Osteoblast (primary cell): ENCODE results near the gene ALDH3A1. TPM values are rescaled to one million over a fixed set of nuclear protein-coding genes. Genes with fewer than 3 reads are reported as not detected.

Experiments
- DNase-seq: peaks from one replicate; pipeline ENCODE4 v3.0.0; 2011; ENCODE audit warnings: low spot score, mixed read lengths; ENCODE audit not compliant: insufficient read length; ENCODE audit errors: missing footprints
- H2AFZ ChIP-seq: 2 replicates; pipeline ENCODE4 v1.6.0; 2011; ENCODE audit warnings: mild to moderate bottlenecking, low read length
- H3K27ac ChIP-seq: 2 replicates; pipeline ENCODE4 v1.5.1; 2011; ENCODE audit warnings: mild to moderate bottlenecking, low read depth, low read length, moderate library complexity
- H3K27me3 ChIP-seq: 2 replicates; pipeline ENCODE4 v1.6.0; 2012; ENCODE audit warnings: mild to moderate bottlenecking, control low read depth, inconsistent platforms, low read length, moderate library complexity; ENCODE audit not compliant: insufficient read depth
- H3K36me3 ChIP-seq: 2 replicates; pipeline ENCODE4 v1.5.1; 2011; ENCODE audit warnings: mild to moderate bottlenecking, low read length, control low read depth, moderate library complexity; ENCODE audit not compliant: insufficient read depth
- H3K4me1 ChIP-seq: 2 replicates; pipeline ENCODE4 v1.5.1; 2011; ENCODE audit warnings: mild to moderate bottlenecking, low read length, control low read depth, moderate library complexity; ENCODE audit not compliant: insufficient read depth
- H3K4me2 ChIP-seq: 2 replicates; pipeline ENCODE4 v1.6.0; 2011; ENCODE audit warnings: mild to moderate bottlenecking, low read length; ENCODE audit not compliant: insufficient read depth
- H3K4me3 ChIP-seq: fragments of 200-600 bp; sonication (generic); 3 replicates; pipeline ENCODE4 v1.5.1; 2012; ENCODE audit warnings: mild to moderate bottlenecking, low read length, inconsistent platforms; ENCODE audit not compliant: insufficient read depth
- H3K79me2 ChIP-seq: 2 replicates; pipeline ENCODE4 v1.6.0; 2012; ENCODE audit warnings: mild to moderate bottlenecking, low read length, control low read depth, inconsistent platforms; ENCODE audit not compliant: insufficient read depth
- H3K9me3 ChIP-seq: 2 replicates; pipeline ENCODE4 v1.5.1; 2011; ENCODE audit warnings: low read depth, low read length, control low read depth
- H4K20me1 ChIP-seq: 2 replicates; pipeline ENCODE4 v1.6.0; 2012; ENCODE audit warnings: mild to moderate bottlenecking, low read length, control low read depth; ENCODE audit not compliant: insufficient read depth
- CTCF ChIP-seq: IDR thresholded peaks from 2 replicates; pipeline ENCODE4 v1.5.1; 2011; ENCODE audit warnings: mild to moderate bottlenecking, low read depth, low read length, moderate library complexity; ENCODE audit errors: extremely low read depth
- total RNA-seq: library from RNA; depleted of rRNA; stranded (reverse); fragments of >200 nt; gene quantifications from 2 replicates; pipeline ENCODE4 v1.2.3, GENCODE V29; 2012

The ALDH3A1 gene
- total RNA-seq, 1 donor = under 0.01 TPM

GRCh38 chr17:19742495-19742894 lies 5.6 kb downstream of the ALDH3A1 start:
- H3K36me3 ChIP-seq = no peaks in the 10 kb centered on the region
- H2AFZ ChIP-seq = no peak overlapping the region
- H3K9me3 ChIP-seq = no peaks in the 10 kb centered on the region
- H3K27me3 ChIP-seq = no peaks in the 10 kb centered on the region
- peak; percentile 62 for DNase-seq
- H3K27ac ChIP-seq = no peak overlapping the region
- H3K4me1 ChIP-seq = peaks cover 3% of the 10 kb centered on the region
- no peaks in the 10 kb centered on the region for H4K20me1 ChIP-seq
- no peaks in the 10 kb centered on the region for H3K79me2 ChIP-seq
- H3K4me2 ChIP-seq = no peak overlapping the region
- TF ChIP-seq CTCF = no peak
- H3K4me3 ChIP-seq = no peak overlapping the region

GRCh38 chr17:19741832-19742457 lies 6.2 kb downstream of the ALDH3A1 start:
- no peak for TF ChIP-seq CTCF
- Histone ChIP-seq H3K9me3 (no peaks in the 10 kb centered on the region), H3K79me2 (no peaks in the 10 kb centered on the region), H3K4me1 (peaks cover 3% of the 10 kb centered on the region), H4K20me1 (no peaks in the 10 kb centered on the region), H3K36me3 (no peaks in the 10 kb centered on the region), H2AFZ (no peak overlapping the region), H3K4me2 (no peak overlapping the region), H3K27me3 (no peaks in the 10 kb centered on the region), H3K27ac (no peak overlapping the region), H3K4me3 (no peak overlapping the region)
- DNase-seq = peak; percentile 44

GRCh38 chr17:19740933-19741332 lies 7.2 kb downstream of the ALDH3A1 start:
- DNase-seq = peak; percentile 77
- Histone ChIP-seq H3K4me2 (no peak overlapping the region), H3K36me3 (no peaks in the 10 kb centered on the region), H3K4me3 (no peak overlapping the region), H4K20me1 (no peaks in the 10 kb centered on the region), H3K27me3 (no peaks in the 10 kb centered on the region), H3K79me2 (no peaks in the 10 kb centered on the region), H2AFZ (no peak overlapping the region), H3K9me3 (no peaks in the 10 kb centered on the region), H3K4me1 (peaks cover 3% of the 10 kb centered on the region), H3K27ac (no peak overlapping the region)
- no peak for TF ChIP-seq CTCF

- Histone ChIP-seq H4K20me1 (no peaks in the 10 kb centered on the region), H3K27ac (no peak overlapping the region), H3K4me2 (no peak overlapping the region), H3K36me3 (no peaks in the 10 kb centered on the region), H3K4me1 (no peaks in the 10 kb centered on the region), H3K27me3 (no peaks in the 10 kb centered on the region), H3K9me3 (no peaks in the 10 kb centered on the region), H3K79me2 (no peaks in the 10 kb centered on the region), H3K4me3 (no peak overlapping the region), H2AFZ (no peak overlapping the region)
- DNase-seq = peak; percentile 74
- TF ChIP-seq CTCF = no peak
Observed at GRCh38 chr17:19739241-19740201, 8.6 kb downstream of the ALDH3A1 start.
